CD4-positive, CD25-positive, alpha-beta regulatory T cell (primary cell): ENCODE results near the gene FAM81A. TPM values are rescaled to one million over a fixed set of nuclear protein-coding genes. Genes with fewer than 3 reads are reported as not detected.

Experiments
- ATAC-seq, 2 donors: fragments of 150-1000 bp; cut with Tn5 transposase; one replicate each; pipeline ENCODE4 v1.10.0; 2021; ENCODE audit warnings: low read depth in 2 of 2, moderate number of reproducible peaks in 2 of 2, moderate library complexity in 1 of 2
- DNase-seq, 3 donors: peaks; one replicate each; pipeline versions ENCODE4 v3.0.0 to v3.0.0-alpha.2; 2012 to 2022; ENCODE audit warnings: mixed read lengths in 1 of 3
- H3K27ac ChIP-seq: one replicate; pipeline ENCODE4 v1.7.0; 2013; ENCODE audit warnings: mild to moderate bottlenecking, low read length; ENCODE audit not compliant: insufficient read depth, poor library complexity, severe bottlenecking
- H3K27me3 ChIP-seq: one replicate; pipeline ENCODE4 v1.7.0; 2013; ENCODE audit warnings: low read length; ENCODE audit not compliant: control insufficient read depth, insufficient read depth
- H3K36me3 ChIP-seq: one replicate; pipeline ENCODE4 v1.7.0; 2013; ENCODE audit warnings: mild to moderate bottlenecking, low read length, moderate library complexity; ENCODE audit not compliant: control insufficient read depth, insufficient read depth
- H3K4me1 ChIP-seq: 2 replicates; pipeline ENCODE4 v1.7.0; 2013; ENCODE audit warnings: mild to moderate bottlenecking, low read length; ENCODE audit not compliant: insufficient read depth, control insufficient read depth, poor library complexity, severe bottlenecking
- H3K4me3 ChIP-seq: one replicate; pipeline ENCODE4 v1.7.0; 2013; ENCODE audit warnings: low read depth, mild to moderate bottlenecking, low read length, moderate library complexity
- H3K9me3 ChIP-seq, 2 experiments: 1 replicate in 1 of 2; 2 replicates in 1 of 2; pipeline ENCODE4 v1.7.0; 2013; ENCODE audit warnings: low read length in 2 of 2, mild to moderate bottlenecking in 1 of 2, moderate library complexity in 1 of 2; ENCODE audit not compliant: control insufficient read depth in 2 of 2
- H3K27ac Mint-ChIP-seq, 3 donors: one replicate each; pipeline ENCODE4 v1.8.0; 2020 to 2022; ENCODE audit warnings: mild to moderate bottlenecking in 3 of 3, mixed read lengths in 3 of 3, moderate library complexity in 2 of 3
- H3K27me3 Mint-ChIP-seq: one replicate; pipeline ENCODE4 v1.8.0; 2022; ENCODE audit warnings: mild to moderate bottlenecking, mixed read lengths
- H3K36me3 Mint-ChIP-seq: one replicate; pipeline ENCODE4 v1.8.0; 2020; ENCODE audit warnings: mixed read lengths
- H3K4me1 Mint-ChIP-seq, 4 donors: one replicate each; pipeline ENCODE4 v1.8.0; 2020 to 2022; ENCODE audit warnings: mixed read lengths in 4 of 4, mild to moderate bottlenecking in 1 of 4
- H3K4me3 Mint-ChIP-seq, 4 donors: one replicate each; pipeline ENCODE4 v1.8.0; 2020 to 2022; ENCODE audit warnings: mild to moderate bottlenecking in 4 of 4, mixed read lengths in 4 of 4, moderate library complexity in 3 of 4
- H3K9me3 Mint-ChIP-seq, 7 donors: one replicate each; pipeline ENCODE4 v1.8.0; 2020 to 2022; ENCODE audit warnings: mixed read lengths in 7 of 7, mild to moderate bottlenecking in 3 of 7, moderate library complexity in 2 of 7
- polyA plus RNA-seq, 4 donors: library from polyadenylated mRNA; unstranded; fragments of 300-500 nt; fragmentation: Illumina TruSeq; gene quantifications; one replicate each; pipeline ENCODE4 v1.2.3, GENCODE V29; 2021
- total RNA-seq: library from RNA; stranded (reverse); gene quantifications from one replicate; pipeline ENCODE4 v1.2.3, GENCODE V29; 2022

The FAM81A gene
- total and polyA plus RNA-seq, 5 donors from 2014 or later = not detected

GRCh38 chr15:59571606-59572005 lies 133.6 kb downstream of the FAM81A start:
- Mint-ChIP-seq H3K4me1 (no peaks in the 10 kb centered on the region), H3K4me3 (no peak overlapping the region), H3K27ac (no peak overlapping the region), H3K36me3 (no peaks in the 10 kb centered on the region), H3K9me3 (no peaks in the 10 kb centered on the region), H3K27me3 (no peaks in the 10 kb centered on the region)
- Histone ChIP-seq H3K36me3 (no peaks in the 10 kb centered on the region), H3K4me3 (no peak overlapping the region), H3K9me3 (no peaks in the 10 kb centered on the region), H3K4me1 (no peaks in the 10 kb centered on the region), H3K27ac (no peak overlapping the region), H3K27me3 (no peaks in the 10 kb centered on the region)
- no peak for DNase-seq
- no peak for ATAC-seq

Other genes with a start within 250 kb of the FAM81A start
- not detected for gene LDHAL6B, start 231.3 kb upstream of the FAM81A start, total RNA-seq
- not detected for gene LDHAL6B, start 231.3 kb upstream of the FAM81A start, polyA plus RNA-seq
- 1.5 TPM for gene MYO1E, start 65.3 kb upstream of the FAM81A start, total RNA-seq
- gene MYO1E, start 65.3 kb upstream of the FAM81A start, polyA plus RNA-seq = 1 to 10 TPM in 1 of 4 donors, under 1 TPM in 3; 0.14 to 1.6 (median 0.45) TPM
- not detected for gene GCNT3, start 173.6 kb downstream of the FAM81A start, total RNA-seq
- under 1 TPM in 1 of 4 donors, not detected in 3; 0.32 TPM for gene GCNT3, start 173.6 kb downstream of the FAM81A start, polyA plus RNA-seq
- gene GTF2A2, start 219.3 kb downstream of the FAM81A start, total RNA-seq = 61.5 TPM
- gene GTF2A2, start 219.3 kb downstream of the FAM81A start, polyA plus RNA-seq = 100 to 1,000 TPM; 119 to 174 (median 135) TPM